ENCODE measurements around the gene BBX.

BBX gene

GRCh38 chr3:107660306-107660976 is 137.7 kb downstream of the BBX start:
- FAIRE-seq (peak; percentile 69), DNase-seq (ENCODE audit: insufficient read length, low spot score) (no peak)
- TF ChIP-seq SPI1 (IDR thresholded peaks at IDR 0.05; ENCODE audit: low read depth, low read length) (no peak), POLR2AphosphoS5 (IDR thresholded peaks at IDR 0.05; ENCODE audit: low read depth, low read length) (no peak), POLR2A (IDR thresholded peaks at IDR 0.05; ENCODE audit: low read depth, low read length) (no peak), TAF1 (IDR thresholded peaks at IDR 0.05; ENCODE audit: low read depth, low read length) (no peak), PAX5 (IDR thresholded peaks at IDR 0.05; ENCODE audit: insufficient read depth, low read length, severe bottlenecking) (no peak), POU2F2 (IDR thresholded peaks at IDR 0.05; ENCODE audit: low read depth, low read length) (no peak)

- TF ChIP-seq SPI1 (IDR thresholded peaks at IDR 0.05; ENCODE audit: low read depth, low read length) (no peak), POLR2A (IDR thresholded peaks at IDR 0.05; ENCODE audit: low read depth, low read length) (no peak), POLR2AphosphoS5 (IDR thresholded peaks at IDR 0.05; ENCODE audit: low read depth, low read length) (no peak), TAF1 (IDR thresholded peaks at IDR 0.05; ENCODE audit: low read depth, low read length) (no peak), POU2F2 (IDR thresholded peaks at IDR 0.05; ENCODE audit: low read depth, low read length) (no peak), PAX5 (IDR thresholded peaks at IDR 0.05; ENCODE audit: insufficient read depth, low read length, severe bottlenecking) (no peak)
- DNase-seq (ENCODE audit: insufficient read length, low spot score) (no peak), FAIRE-seq (no peak)
These were observed 138.8 kb downstream of the BBX start for GRCh38 chr3:107661447-107662123.

GRCh38 chr3:107662124-107662507 is 139.4 kb downstream of the BBX start:
- TF ChIP-seq POLR2A (IDR thresholded peaks at IDR 0.05; ENCODE audit: low read depth, low read length) (no peak), TAF1 (IDR thresholded peaks at IDR 0.05; ENCODE audit: low read depth, low read length) (no peak), POLR2AphosphoS5 (IDR thresholded peaks at IDR 0.05; ENCODE audit: low read depth, low read length) (no peak), POU2F2 (IDR thresholded peaks at IDR 0.05; ENCODE audit: low read depth, low read length) (no peak), SPI1 (IDR thresholded peaks at IDR 0.05; ENCODE audit: low read depth, low read length) (no peak), PAX5 (IDR thresholded peaks at IDR 0.05; ENCODE audit: insufficient read depth, low read length, severe bottlenecking) (no peak)
- DNase-seq (ENCODE audit: insufficient read length, low spot score) = no peak
- FAIRE-seq = no peak

- FAIRE-seq = no peak
These were observed 139.8 kb downstream of the BBX start for GRCh38 chr3:107662586-107662985.

GRCh38 chr3:107663266-107663665 is 140.5 kb downstream of the BBX start:
- TF ChIP-seq POLR2A (IDR thresholded peaks at IDR 0.05; ENCODE audit: low read depth, low read length) (no peak), POU2F2 (IDR thresholded peaks at IDR 0.05; ENCODE audit: low read depth, low read length) (no peak), PAX5 (IDR thresholded peaks at IDR 0.05; ENCODE audit: insufficient read depth, low read length, severe bottlenecking) (no peak), POLR2AphosphoS5 (IDR thresholded peaks at IDR 0.05; ENCODE audit: low read depth, low read length) (no peak), SPI1 (IDR thresholded peaks at IDR 0.05; ENCODE audit: low read depth, low read length) (no peak), TAF1 (IDR thresholded peaks at IDR 0.05; ENCODE audit: low read depth, low read length) (no peak)
- FAIRE-seq = no peak

More at GRCh38 chr3:107662586-107662985, 139.8 kb downstream of the BBX start:
- TF ChIP-seq POU2F2 (IDR thresholded peaks at IDR 0.05; ENCODE audit: low read depth, low read length) (no peak), TAF1 (IDR thresholded peaks at IDR 0.05; ENCODE audit: low read depth, low read length) (no peak), POLR2AphosphoS5 (IDR thresholded peaks at IDR 0.05; ENCODE audit: low read depth, low read length) (no peak), POLR2A (IDR thresholded peaks at IDR 0.05; ENCODE audit: low read depth, low read length) (no peak), SPI1 (IDR thresholded peaks at IDR 0.05; ENCODE audit: low read depth, low read length) (no peak), PAX5 (IDR thresholded peaks at IDR 0.05; ENCODE audit: insufficient read depth, low read length, severe bottlenecking) (no peak)
- DNase-seq (ENCODE audit: insufficient read length, low spot score) = no peak

GRCh38 chr3:107664614-107665013 is 141.9 kb downstream of the BBX start:
- FAIRE-seq (no peak), DNase-seq (ENCODE audit: insufficient read length, low spot score) (no peak)
- TF ChIP-seq PAX5 (IDR thresholded peaks at IDR 0.05; ENCODE audit: insufficient read depth, low read length, severe bottlenecking) (no peak), POLR2A (IDR thresholded peaks at IDR 0.05; ENCODE audit: low read depth, low read length) (no peak), TAF1 (IDR thresholded peaks at IDR 0.05; ENCODE audit: low read depth, low read length) (no peak), SPI1 (IDR thresholded peaks at IDR 0.05; ENCODE audit: low read depth, low read length) (no peak), POLR2AphosphoS5 (IDR thresholded peaks at IDR 0.05; ENCODE audit: low read depth, low read length) (no peak), POU2F2 (IDR thresholded peaks at IDR 0.05; ENCODE audit: low read depth, low read length) (no peak)

More at GRCh38 chr3:107663266-107663665, 140.5 kb downstream of the BBX start:
- no peak for DNase-seq (ENCODE audit: insufficient read length, low spot score)

- DNase-seq (ENCODE audit: insufficient read length, low spot score) (no peak), FAIRE-seq (no peak)
- TF ChIP-seq POU2F2 (IDR thresholded peaks at IDR 0.05; ENCODE audit: low read depth, low read length) = no peak
- no peak for TF ChIP-seq SPI1 (IDR thresholded peaks at IDR 0.05; ENCODE audit: low read depth, low read length)
- TF ChIP-seq POLR2A (IDR thresholded peaks at IDR 0.05; ENCODE audit: low read depth, low read length) = no peak
- TF ChIP-seq TAF1 (IDR thresholded peaks at IDR 0.05; ENCODE audit: low read depth, low read length) = no peak
- no peak for TF ChIP-seq POLR2AphosphoS5 (IDR thresholded peaks at IDR 0.05; ENCODE audit: low read depth, low read length)
- no peak for TF ChIP-seq PAX5 (IDR thresholded peaks at IDR 0.05; ENCODE audit: insufficient read depth, low read length, severe bottlenecking)
These were observed 142.6 kb downstream of the BBX start for GRCh38 chr3:107665351-107665750.

GRCh38 chr3:107666853-107667252 is 144.1 kb downstream of the BBX start:
- DNase-seq (ENCODE audit: insufficient read length, low spot score) = no peak
- FAIRE-seq = no peak

GRCh38 chr3:107668416-107668815 is 145.7 kb downstream of the BBX start:
- FAIRE-seq = no peak
- no peak for DNase-seq (ENCODE audit: insufficient read length, low spot score)

More at GRCh38 chr3:107666853-107667252, 144.1 kb downstream of the BBX start:
- TF ChIP-seq POLR2AphosphoS5 (IDR thresholded peaks at IDR 0.05; ENCODE audit: low read depth, low read length) (no peak), POU2F2 (IDR thresholded peaks at IDR 0.05; ENCODE audit: low read depth, low read length) (no peak), TAF1 (IDR thresholded peaks at IDR 0.05; ENCODE audit: low read depth, low read length) (no peak), PAX5 (IDR thresholded peaks at IDR 0.05; ENCODE audit: insufficient read depth, low read length, severe bottlenecking) (no peak), POLR2A (IDR thresholded peaks at IDR 0.05; ENCODE audit: low read depth, low read length) (no peak), SPI1 (IDR thresholded peaks at IDR 0.05; ENCODE audit: low read depth, low read length) (no peak)

More at GRCh38 chr3:107668416-107668815, 145.7 kb downstream of the BBX start:
- TF ChIP-seq TAF1 (IDR thresholded peaks at IDR 0.05; ENCODE audit: low read depth, low read length) (no peak), POLR2AphosphoS5 (IDR thresholded peaks at IDR 0.05; ENCODE audit: low read depth, low read length) (no peak), PAX5 (IDR thresholded peaks at IDR 0.05; ENCODE audit: insufficient read depth, low read length, severe bottlenecking) (no peak), POLR2A (IDR thresholded peaks at IDR 0.05; ENCODE audit: low read depth, low read length) (no peak), POU2F2 (IDR thresholded peaks at IDR 0.05; ENCODE audit: low read depth, low read length) (no peak), SPI1 (IDR thresholded peaks at IDR 0.05; ENCODE audit: low read depth, low read length) (no peak)
